Keratinocyte (primary cell): ENCODE results near the gene RPA1. TPM values are rescaled to one million over a fixed set of nuclear protein-coding genes. Genes with fewer than 3 reads are reported as not detected.

Experiments
- DNase-seq: peaks from one replicate; pipeline ENCODE4 v3.0.0-alpha.2; 2011; ENCODE audit warnings: low read depth, missing footprints, low spot score
- FAIRE-seq: peaks from 2 replicates; lab custom pipeline; 2011; peaks lifted over from hg19 to GRCh38; lab: Jason Lieb, UNC
- H2AFZ ChIP-seq: 2 replicates; pipeline ENCODE4 v1.6.0; 2012; ENCODE audit warnings: low read length, control low read depth, inconsistent platforms; ENCODE audit not compliant: control insufficient read depth
- H3K27ac ChIP-seq: 2 replicates; pipeline ENCODE4 v1.5.1; 2011; ENCODE audit warnings: low read length; ENCODE audit not compliant: control insufficient read depth, insufficient read depth
- H3K27me3 ChIP-seq: 3 replicates; pipeline ENCODE4 v1.6.0; 2011; ENCODE audit warnings: low read length; ENCODE audit not compliant: control insufficient read depth, insufficient read depth; ENCODE audit errors: extremely low read depth
- H3K36me3 ChIP-seq, 2 experiments: 2 replicates in 1 of 2; 3 replicates in 1 of 2; pipeline ENCODE4 v1.5.1; 2011; ENCODE audit warnings: low read length in 2 of 2, mild to moderate bottlenecking in 1 of 2; ENCODE audit not compliant: control insufficient read depth in 2 of 2, insufficient read depth in 2 of 2; ENCODE audit errors: extremely low read depth in 1 of 2
- H3K4me1 ChIP-seq: 3 replicates; pipeline ENCODE4 v1.5.1; 2011; ENCODE audit warnings: low read length; ENCODE audit not compliant: control insufficient read depth, insufficient read depth; ENCODE audit errors: extremely low read depth
- H3K4me2 ChIP-seq: 3 replicates; pipeline ENCODE4 v1.6.0; 2011; ENCODE audit warnings: low read depth, low read length; ENCODE audit not compliant: control insufficient read depth, insufficient read depth; ENCODE audit errors: extremely low read depth
- H3K4me3 ChIP-seq, 3 experiments: fragments of 200-600 bp in 1 of 3; sonication (generic) in 1 of 3; 2 replicates in 2 of 3; 3 replicates in 1 of 3; pipeline ENCODE4 v1.5.1; 2011 to 2016; ENCODE audit warnings: low read length in 3 of 3, mild to moderate bottlenecking in 3 of 3, control low read depth in 2 of 3, inconsistent platforms in 1 of 3, low read depth in 1 of 3, mixed read lengths in 1 of 3, mixed run types in 1 of 3, moderate library complexity in 1 of 3; ENCODE audit not compliant: control insufficient read depth in 2 of 3, insufficient read depth in 2 of 3; ENCODE audit errors: extremely low read depth in 1 of 3
- H3K79me2 ChIP-seq: 2 replicates; pipeline ENCODE4 v1.6.0; 2012; ENCODE audit warnings: low read length; ENCODE audit not compliant: control insufficient read depth, insufficient read depth
- H3K9ac ChIP-seq: 3 replicates; pipeline ENCODE4 v1.6.0; 2011; ENCODE audit warnings: low read length; ENCODE audit not compliant: control insufficient read depth, insufficient read depth; ENCODE audit errors: extremely low read depth
- H3K9me1 ChIP-seq: 3 replicates; pipeline ENCODE4 v1.6.0; 2011; ENCODE audit warnings: low read length; ENCODE audit not compliant: control insufficient read depth, insufficient read depth; ENCODE audit errors: extremely low read depth
- H3K9me3 ChIP-seq: 2 replicates; pipeline ENCODE4 v1.5.1; 2012; ENCODE audit warnings: low read depth, low read length; ENCODE audit not compliant: control insufficient read depth
- H4K20me1 ChIP-seq: 3 replicates; pipeline ENCODE4 v1.6.0; 2011; ENCODE audit warnings: low read length; ENCODE audit not compliant: control insufficient read depth, insufficient read depth; ENCODE audit errors: extremely low read depth
- CTCF ChIP-seq, 3 experiments: IDR thresholded peaks in 1 of 3; conservative IDR thresholded peaks in 1 of 3; optimal IDR thresholded peaks in 1 of 3; 2 replicates in 2 of 3; 3 replicates in 1 of 3; pipeline versions ENCODE3 to v1.5.1; 2011; ENCODE audit warnings: low read length in 3 of 3, mild to moderate bottlenecking in 3 of 3, moderate library complexity in 2 of 3, control low read depth in 1 of 3, inconsistent platforms in 1 of 3; ENCODE audit not compliant: insufficient read depth in 2 of 3; ENCODE audit errors: extremely low read depth in 1 of 3
- EZH2 ChIP-seq: IDR thresholded peaks from one replicate; pipeline ENCODE4 v1.6.1; 2012; ENCODE audit warnings: inconsistent platforms, mild to moderate bottlenecking, low read length, moderate library complexity
- dilution Hi-C: fragments of 300-500 bp; cut with MboI; formaldehyde crosslinking; loops from one replicate; pipeline ENCODE4 v1.7.0; 2020; ENCODE audit warnings: low sequenced_read_pairs; ENCODE audit not compliant: extremely low pct_ligation_motif_present
- polyA plus RNA-seq, 5 experiments: library from polyadenylated mRNA; depleted of rRNA in 3 of 5; stranded (reverse) in 3 of 5; stranded (forward) in 1 of 5; unstranded in 1 of 5; fragments of >200 nt; gene quantifications; 1 replicate in 1 of 5; 2 replicates in 3 of 5; 3 replicates in 1 of 5; pipeline versions ENCODE4 v1.2.1 to v1.2.3, GENCODE V29; 2011 to 2012; ENCODE audit warnings: missing spikeins in 2 of 5, low read depth in 1 of 5, low replicate concordance in 1 of 5

The RPA1 gene
- polyA plus RNA-seq, 1 donor (not counting 4 experiments of a cell fraction or from before 2014, with no cell fraction given): 74.9 TPM

DNA sequence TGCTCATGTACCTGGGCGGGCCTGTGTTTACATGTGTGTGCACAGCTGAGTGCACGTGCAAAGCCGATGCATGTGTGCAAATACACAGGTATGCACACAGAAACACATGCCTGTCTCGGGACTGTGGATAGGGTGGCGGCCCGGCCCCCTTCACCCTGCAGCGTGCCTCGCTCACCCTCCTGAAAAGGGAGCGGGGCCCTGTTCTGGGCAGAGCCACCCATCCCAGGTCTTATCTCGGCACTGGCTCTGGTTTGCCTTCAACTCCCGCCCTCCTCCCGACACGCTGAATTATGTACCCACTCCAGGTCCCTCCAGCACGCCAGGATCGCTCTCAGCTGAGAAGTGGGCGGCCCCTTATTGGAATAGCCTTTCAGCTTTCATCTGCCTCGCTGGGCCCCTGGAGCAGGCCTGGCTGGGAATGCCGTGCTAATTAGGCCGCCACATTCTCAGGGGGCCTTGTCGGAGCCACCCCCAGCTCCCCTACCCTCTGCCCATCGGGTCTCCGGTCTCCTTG, 117.5 kb downstream of the RPA1 start:
- H3K27me3 ChIP-seq: no peaks in the 10 kb centered on the region
- H3K9me1 ChIP-seq: no peaks in the 10 kb centered on the region
- H3K27ac ChIP-seq: no peak overlapping the region
- no peak overlapping the region for H2AFZ ChIP-seq
- no peaks in the 10 kb centered on the region for H4K20me1 ChIP-seq
- H3K79me2 ChIP-seq: no peaks in the 10 kb centered on the region
- no peak overlapping the region for H3K4me2 ChIP-seq
- H3K9ac ChIP-seq: no peak overlapping the region
- DNase-seq (no peak), FAIRE-seq (no peak)
- no peak for TF ChIP-seq EZH2
- no peak for TF ChIP-seq CTCF (optimal IDR thresholded peaks at IDR 0.05 in 1 of 3, IDR thresholded peaks at IDR 0.05 in 1 of 3, conservative IDR thresholded peaks at IDR 0.05 in 1 of 3; ENCODE audit: extremely low read depth in 1 of 3, insufficient read depth in 2 of 3, low read length in 3 of 3)
- dilution Hi-C loops: no loop called here
- no peaks in the 10 kb centered on the region for H3K36me3 ChIP-seq
- no peak overlapping the region for H3K4me3 ChIP-seq
- no peaks in the 10 kb centered on the region for H3K9me3 ChIP-seq
- no peaks in the 10 kb centered on the region for H3K4me1 ChIP-seq

DNA sequence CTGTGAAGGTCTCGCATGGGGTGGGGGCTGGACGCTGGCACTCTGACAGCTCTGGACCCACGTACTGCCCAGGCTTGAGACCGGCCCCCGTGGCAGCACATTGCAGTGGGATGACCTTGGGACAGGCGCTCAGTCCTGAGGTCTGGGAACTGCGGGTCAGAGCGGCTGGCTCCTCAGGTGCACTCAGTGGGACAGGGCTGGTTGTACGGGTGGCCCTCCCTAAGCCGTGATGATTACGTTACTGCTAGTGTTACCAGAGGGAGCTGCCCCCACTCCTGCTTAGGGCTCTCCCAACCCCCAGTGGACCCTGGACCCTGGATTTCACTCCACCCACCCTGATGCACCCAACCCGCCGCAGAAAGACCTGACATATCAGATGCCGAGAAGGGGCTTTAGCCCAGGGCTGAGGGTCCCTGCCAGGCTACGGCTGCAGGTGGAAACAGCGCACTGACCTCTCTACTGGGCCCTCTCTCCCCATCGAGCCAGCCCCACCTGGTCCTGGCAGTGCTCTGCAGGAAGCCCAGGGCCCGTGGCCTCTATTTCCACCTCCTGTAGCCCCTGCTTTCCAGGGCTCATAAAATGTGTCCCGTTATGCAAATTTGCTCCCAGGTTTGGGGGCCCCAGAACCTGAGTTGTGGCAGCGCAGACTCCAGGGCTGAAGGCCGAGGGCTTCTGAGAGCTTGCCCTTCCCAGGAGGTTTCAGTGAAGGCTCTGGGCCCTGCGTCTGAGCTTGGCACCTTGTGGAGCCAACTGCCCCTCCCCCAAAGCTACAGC, 118.1 kb downstream of the RPA1 start:
- Histone ChIP-seq H3K9me1 (no peaks in the 10 kb centered on the region), H3K27ac (no peak overlapping the region), H2AFZ (no peak overlapping the region), H3K9me3 (no peaks in the 10 kb centered on the region), H3K4me2 (no peak overlapping the region), H3K27me3 (no peaks in the 10 kb centered on the region), H3K4me1 (no peaks in the 10 kb centered on the region), H3K9ac (no peak overlapping the region), H3K79me2 (no peaks in the 10 kb centered on the region), H4K20me1 (no peaks in the 10 kb centered on the region), H3K36me3 (no peaks in the 10 kb centered on the region), H3K4me3 (no peak overlapping the region)
- TF ChIP-seq CTCF (optimal IDR thresholded peaks at IDR 0.05 in 1 of 3, IDR thresholded peaks at IDR 0.05 in 1 of 3, conservative IDR thresholded peaks at IDR 0.05 in 1 of 3; ENCODE audit: extremely low read depth in 1 of 3, insufficient read depth in 2 of 3, low read length in 3 of 3): no peak
- TF ChIP-seq EZH2: no peak
- dilution Hi-C loops: no loop called here
- FAIRE-seq: no peak
- no peak for DNase-seq
